ENCODE data around the gene MAPK8IP3.
"Not testable (repeated sequence)": the region's sequence is repeated elsewhere in the genome, so short reads cannot be mapped to it uniquely, and the experiment has no call there.

MAPK8IP3 gene

DNA sequence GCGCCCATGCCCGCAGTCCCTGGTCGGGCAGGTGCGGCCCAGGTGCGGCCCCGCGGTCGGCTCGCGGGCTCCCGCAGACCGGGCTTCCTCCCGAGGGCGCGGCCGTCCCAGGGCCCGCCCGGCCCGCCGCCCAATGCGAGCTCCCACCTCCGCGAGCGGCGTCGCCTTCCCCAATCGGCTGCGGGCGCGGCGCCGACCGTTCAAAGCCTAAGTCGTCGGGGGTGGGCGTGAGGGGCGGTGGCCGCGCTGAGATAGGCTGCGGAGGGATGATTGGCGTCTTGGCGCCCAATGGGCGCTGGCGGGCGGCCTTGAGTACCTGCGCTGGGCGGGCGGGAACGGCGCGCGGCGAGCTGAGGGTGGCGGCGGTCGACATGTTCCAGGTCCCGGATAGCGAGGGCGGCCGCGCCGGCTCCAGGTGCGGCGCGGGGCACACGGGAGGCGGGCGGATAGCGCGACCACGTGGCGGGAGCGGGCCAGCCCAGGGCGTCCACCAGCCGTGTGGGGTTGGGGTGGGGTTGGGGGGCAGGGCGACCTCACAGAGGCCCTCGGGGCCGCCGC, 28.0 kb upstream of the MAPK8IP3 start, which contains the start of gene JPT2:
Gene JPT2 (plus strand): TSS at position 338 of the 558 bp plus-strand sequence. CDS start 34 bp downstream, at position 372.
- peak; percentile 87 for DNase-seq

DNA sequence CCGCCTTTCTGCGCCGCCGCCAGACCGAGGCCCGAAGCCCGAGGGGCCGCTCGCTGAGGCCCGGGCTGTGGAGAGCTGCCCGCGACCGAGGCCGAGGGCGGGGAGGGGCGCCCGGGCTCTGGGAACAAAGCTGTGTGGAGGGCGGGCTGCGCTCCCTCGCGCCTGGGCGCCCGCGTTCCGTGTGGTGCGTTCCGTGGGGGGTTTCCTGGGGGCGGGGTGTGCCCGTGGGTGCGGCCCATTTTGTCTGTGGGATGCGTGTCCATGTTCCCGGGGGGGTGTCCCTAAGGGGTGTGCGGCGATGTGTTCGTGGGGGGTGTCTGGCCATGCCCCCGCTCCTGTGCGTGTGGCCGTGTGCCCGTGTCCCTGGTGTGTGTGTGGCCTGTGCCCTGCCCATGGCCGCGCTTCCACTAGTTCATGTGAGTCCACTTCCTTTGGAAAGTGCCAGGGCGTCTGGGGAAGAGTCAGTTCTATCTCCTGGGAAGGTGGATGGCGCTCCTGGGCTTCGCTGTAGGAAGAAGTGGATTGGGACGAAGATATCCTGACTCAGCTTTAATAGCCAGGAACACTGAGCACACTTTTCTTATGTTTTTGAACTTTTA, 27.4 kb upstream of the MAPK8IP3 start:
- no peak for DNase-seq

DNA sequence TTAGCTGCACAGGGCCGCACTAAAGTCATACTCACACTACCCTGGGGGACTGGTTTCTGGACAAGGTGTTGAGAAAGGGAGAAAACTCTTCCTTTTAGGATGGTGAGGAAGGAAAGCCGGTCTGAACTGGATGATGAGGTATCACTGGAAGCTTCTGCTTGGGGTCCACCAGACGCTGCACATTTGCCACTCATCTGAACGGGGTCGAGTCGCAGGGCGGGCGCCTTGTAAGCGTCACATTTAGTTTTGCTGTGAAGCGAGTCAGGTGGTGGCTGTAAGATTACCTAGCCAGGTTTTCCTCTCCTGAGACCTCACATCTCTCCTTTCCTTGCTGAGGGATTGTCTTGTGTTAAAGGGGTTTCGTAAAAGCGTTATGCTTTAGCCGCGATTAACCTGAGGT, 25.6 kb upstream of the MAPK8IP3 start:
- no peak for DNase-seq

DNA sequence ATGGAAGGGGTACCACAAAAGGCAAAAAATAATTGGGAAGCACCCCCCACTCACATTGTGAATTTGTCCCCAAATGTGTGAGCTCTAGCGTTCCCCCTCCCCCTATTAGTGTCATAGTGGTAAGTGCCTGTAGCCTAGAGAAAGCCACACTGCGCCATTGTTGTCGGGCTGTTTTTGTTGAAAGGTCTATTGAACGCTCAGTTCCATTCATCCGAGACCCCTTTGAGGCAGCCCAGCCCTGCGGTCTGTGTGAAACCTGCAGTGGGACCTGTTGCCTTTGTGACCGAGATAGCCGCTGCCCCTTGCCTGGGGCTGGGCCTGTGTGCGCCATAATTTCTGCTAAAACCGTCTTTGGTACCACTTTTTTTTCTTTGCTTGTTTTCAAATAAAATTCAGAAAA, 25.0 kb upstream of the MAPK8IP3 start:
- no peak for DNase-seq

DNA sequence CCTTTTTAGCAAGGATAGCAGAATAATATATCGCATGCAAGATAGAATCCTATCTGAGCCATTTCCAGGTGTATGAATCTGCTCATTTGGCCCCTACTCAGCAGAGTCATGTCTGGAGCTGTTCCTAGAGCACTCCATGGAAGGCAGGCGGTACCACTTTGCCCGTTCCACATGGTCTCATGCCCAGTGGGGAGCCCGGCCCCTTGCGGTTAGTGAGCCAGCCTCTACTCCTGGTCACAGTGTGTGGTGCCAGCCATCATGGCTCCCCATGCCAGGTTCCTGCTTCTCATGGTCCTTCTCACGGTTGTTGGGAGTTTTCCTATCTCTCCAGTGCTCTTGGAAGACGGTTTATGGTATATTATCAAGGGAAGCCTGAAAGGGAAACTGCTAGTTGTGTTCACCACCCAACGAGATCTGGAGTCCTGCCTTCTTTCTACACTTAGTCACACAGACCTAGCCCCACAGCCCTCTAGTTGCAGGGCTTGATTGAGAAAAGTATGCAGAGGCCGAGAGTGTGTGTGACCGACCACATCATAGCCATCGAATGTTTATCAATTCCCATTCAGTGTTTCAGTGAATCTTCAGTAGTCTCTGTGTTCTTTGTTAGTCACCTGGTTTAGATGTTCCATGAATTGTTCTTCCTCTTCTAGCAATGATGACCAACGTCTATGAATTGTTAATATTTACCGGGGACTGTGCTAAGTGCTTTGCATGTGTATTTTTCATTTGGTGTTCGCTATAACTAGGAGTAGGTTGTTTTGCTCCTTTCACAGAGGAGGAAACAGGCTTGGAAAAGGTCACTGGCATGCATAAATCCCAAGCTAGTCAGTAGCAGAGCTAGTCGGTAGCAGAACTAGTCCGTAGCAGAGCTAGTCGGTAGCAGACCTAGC, 18.3 kb upstream of the MAPK8IP3 start:
- DNase-seq: no peak

DNA sequence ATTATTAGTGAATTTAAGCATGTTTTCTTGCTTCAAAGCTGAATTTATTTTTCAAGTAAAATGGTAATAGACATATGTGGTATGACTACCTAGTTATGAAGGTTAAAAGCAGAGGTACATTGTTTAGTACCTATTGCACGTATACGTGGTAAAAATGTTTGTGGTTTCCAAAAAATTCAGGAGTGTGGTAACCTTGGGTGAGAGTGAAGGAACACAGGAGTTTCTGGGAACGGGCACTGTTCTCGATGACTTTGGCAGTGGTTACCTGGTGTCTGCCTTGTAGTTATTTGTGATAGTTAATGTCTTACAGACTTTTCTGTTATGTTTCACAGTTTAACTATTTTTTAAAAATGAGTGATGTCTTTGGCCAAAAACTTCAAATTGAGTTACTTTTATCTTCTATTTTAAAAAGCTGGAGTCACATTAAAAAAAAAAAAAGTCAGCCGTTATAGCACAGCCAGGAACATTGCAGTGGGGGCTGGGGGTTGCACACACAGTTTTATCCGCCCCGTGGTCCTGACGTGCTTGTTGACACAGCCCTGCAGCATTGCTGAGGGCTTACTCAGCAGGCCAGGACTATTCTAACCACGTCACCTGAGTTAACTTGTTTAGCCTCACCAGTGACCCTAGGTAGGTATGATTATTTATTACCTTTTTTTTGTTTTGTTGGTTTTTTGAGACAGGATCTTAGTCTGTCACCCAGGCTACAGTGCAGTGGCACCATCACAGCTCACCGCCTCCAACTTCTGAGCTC, 17.0 kb upstream of the MAPK8IP3 start:
- DNase-seq: no peak

DNA sequence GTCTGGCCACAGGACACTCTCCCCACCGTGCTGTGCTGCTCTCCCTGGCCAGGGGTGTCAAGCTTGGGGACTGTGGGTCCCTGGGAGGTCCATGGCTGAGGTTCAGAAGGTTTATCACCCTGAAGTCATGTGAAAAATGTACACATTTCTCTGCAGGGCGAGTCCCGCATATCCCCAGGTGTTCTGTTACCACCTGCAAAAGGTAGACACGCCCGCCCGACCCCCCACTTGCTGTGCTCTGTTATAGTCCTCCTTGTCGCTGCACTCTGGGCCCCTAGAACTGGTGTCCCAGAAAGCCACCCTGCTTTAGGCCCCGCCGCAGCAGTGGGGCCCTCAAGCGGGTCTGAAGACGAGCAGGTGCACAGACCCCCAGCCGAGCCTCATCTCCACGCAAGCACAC, 16.1 kb upstream of the MAPK8IP3 start:
- no peak for DNase-seq

DNA sequence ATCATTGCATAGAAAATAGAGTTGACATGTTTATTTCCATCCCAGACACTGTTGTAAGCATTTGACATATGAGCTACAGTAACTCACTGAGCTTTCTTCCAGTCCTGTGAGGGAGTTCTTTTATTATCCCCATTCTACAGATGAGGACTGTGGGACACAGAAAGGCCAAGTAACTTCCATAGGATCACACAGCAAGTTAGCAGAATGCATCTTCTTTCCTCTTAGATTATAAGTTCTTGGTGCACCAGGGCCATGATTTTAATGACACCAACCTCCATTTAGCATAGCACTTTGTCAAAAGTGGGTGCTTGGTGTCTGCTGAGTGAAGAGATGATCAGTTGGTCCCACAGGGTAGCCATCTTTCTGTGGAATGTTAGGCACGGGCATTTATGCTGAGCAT, 15.2 kb upstream of the MAPK8IP3 start:
- DNase-seq: no peak

DNA sequence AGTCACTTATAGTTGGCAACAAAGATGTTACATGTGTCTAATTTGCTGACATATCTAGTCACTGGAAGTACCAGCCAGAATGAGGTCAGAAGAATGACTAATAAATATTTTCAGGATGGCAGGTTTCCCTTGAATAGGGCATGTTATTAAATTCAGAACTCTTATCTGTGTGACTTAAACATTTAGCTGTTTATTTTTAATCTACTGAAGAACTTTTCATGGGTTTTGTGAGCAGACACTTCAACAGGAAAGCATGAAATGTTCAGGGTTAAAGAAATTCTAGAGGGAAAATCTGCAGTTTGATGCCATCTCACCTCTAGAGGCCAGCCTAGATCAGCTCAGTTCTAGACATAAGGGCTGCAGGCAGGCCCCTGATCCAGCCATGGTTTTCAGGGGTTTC, 14.7 kb upstream of the MAPK8IP3 start:
- no peak for DNase-seq

DNA sequence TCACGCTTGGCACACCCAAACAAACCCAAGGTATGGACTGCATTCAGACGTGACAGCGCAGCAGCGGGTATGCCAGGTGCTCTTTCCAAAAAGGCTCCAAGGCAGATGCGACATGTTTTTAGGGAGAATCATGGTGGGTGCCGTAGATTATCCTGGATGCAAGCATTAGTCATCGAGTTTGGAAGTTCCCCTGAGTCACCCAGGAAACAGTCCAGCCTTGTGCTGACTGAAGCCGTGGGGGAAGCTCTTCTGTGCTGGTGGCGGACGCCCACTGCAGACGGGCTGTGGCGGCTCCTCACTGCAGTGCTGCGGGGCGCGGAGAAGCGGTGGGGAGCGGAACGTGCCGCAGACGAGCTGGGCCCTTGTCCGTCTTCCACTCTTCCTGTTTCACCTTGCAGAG, 14.0 kb upstream of the MAPK8IP3 start:
- DNase-seq: no peak

DNA sequence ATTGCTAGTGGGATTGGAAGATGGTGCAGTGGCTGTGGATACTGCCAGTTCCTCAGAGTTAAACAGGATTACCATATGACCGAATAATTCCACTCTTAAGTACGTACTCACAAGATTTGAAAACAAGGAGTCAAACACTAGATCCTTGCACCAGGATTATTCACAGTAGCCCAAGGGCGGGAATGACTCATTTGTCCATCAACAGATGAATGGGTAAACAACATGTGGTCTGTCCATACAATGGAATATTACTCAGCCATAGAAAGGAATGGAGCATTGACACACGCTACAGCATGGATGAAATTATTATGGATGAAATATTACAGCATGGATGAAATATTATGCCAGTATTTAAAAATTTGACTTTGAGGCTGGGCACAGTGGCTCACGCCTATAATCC, 9.1 kb upstream of the MAPK8IP3 start:
- DNase-seq: no peak

DNA sequence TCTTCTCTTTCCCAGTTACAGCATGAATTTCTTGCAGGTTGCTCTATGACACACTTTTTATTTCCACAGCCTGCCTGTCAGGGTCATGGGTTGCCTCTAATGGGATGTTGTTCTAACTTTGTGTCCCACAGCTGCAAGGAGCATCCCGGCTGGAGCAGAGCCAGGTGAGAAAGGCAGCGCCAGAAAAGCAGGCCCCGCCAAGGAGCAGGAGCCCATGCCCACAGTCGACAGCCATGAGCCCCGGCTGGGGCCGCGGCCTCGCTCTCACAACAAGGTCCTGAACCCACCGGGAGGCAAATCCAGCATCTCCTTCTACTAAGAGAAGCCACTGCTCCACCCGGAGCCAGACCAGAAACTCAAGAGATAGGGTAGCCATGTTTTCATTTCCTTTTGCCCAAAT, 7.3 kb upstream of the MAPK8IP3 start:
- no peak for DNase-seq

DNA sequence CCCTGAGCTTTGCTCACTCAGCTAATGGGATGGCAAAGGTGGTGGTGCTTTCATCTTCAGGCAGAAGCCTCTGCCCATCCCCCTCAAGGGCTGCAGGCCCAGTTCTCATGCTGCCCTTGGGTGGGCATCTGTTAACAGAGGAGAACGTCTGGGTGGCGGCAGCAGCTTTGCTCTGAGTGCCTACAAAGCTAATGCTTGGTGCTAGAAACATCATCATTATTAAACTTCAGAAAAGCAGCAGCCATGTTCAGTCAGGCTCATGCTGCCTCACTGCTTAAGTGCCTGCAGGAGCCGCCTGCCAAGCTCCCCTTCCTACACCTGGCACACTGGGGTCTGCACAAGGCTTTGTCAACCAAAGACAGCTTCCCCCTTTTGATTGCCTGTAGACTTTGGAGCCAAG, 5.7 kb upstream of the MAPK8IP3 start:
- DNase-seq: no peak

DNA sequence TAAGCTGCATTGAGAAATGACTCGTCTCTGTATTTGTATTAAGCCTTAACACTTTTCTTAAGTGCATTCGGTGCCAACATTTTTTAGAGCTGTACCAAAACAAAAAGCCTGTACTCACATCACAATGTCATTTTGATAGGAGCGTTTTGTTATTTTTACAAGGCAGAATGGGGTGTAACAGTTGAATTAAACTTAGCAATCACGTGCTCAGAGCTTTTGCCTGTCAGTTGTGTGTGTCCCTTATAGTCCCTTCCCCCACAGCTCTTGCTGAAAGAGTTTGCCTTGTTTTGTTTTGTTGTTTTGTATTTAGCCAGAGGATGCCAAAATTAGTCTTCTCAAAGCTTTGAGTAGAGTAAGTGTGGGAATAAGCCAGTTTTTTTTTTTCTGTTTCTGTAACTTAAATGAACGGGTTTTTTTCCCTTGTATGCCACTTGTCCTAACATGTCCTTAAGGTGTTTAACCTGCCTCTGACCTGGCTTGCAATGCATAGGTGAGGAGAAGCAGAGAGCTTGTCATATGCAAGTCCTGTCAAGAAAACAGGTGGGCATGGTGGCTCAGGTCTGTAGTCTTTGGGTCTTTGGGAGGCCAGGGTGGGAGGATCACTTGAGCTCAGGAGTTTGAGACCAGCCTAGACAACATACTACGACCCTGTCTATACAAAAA, 4.6 kb upstream of the MAPK8IP3 start:
- no peak for DNase-seq

DNA sequence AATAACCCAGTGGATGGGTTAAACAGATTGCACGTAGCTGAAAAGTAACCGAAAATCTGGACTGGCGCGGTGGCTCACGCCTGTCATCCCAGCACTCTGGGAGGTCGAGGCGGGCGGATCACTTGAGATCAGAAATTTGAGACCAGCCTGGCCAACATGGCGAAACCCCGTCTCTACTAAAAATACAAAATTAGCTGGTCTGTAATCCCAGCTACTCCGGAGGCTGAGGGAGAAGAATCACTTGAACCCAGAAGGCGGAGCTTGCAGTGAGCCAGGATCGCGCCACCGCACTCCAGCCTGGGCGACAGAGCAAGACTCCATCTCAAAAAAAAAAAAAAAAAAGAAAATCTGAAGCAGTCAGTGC, 689 bp upstream of the MAPK8IP3 start:
- not testable (repeated sequence) for DNase-seq

DNA sequence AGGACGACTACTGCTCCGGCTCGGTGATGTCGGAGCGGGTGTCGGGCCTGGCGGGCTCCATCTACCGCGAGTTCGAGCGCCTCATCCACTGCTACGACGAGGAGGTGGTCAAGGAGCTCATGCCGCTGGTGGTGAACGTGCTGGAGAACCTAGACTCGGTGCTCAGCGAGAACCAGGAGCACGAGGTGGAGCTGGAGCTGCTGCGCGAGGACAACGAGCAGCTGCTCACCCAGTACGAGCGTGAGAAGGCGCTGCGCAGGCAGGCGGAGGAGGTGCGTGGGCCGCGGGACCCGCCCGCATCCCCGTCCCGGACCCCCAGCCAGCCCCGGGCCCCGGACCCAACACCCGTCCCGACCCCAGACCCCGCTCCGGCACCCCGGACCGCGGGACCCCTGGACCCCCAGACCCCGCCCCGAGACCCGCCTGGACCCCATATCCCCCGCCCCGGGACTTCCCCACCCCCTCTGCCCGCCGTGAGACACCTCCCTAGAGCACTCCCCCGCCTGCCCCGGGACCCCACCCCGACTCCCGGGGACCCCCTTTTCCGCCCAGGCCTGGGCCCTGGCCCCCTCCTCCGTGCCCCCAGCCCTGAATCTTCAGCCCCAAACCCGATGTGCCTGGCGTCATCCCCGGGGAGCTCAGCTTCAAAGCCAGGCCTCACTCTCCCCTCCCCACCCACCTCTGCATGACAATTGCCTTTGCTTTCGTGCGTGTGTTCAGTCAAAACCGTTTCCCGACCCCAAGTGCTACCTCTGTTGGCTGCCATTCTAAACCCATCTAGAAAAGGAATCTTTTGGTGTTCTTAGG, 594 bp downstream of the MAPK8IP3 start:
- DNase-seq: no peak

DNA sequence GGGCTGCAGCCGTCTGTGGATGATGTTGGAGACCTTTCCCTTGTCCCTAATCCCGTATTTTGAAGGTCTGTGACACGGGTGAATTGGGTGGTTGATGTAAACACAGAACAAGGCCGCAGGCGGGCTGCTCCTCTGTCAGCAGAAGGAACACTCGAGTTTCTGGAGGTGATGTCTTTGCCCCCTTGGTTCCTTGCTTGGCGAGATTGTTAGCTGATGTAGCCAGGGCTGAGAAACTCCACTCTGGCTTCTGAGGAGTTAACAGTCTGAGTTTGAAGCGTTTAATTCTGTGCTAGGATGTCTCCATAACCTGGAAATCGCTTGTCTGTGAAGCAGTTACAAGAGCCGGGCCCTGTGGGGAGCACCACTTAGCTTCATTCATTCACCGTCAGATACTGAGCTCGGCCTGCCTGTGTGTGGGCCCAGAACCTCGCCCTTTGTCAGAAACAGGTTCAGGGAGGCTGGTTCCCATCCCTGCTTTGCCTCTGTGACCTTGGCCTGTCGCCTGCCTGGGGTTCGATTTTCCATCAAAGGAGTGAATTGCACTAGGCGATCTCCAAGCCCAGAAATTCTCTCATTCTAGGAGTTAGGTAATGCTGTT, 1.3 kb downstream of the MAPK8IP3 start:
- no peak for DNase-seq

DNA sequence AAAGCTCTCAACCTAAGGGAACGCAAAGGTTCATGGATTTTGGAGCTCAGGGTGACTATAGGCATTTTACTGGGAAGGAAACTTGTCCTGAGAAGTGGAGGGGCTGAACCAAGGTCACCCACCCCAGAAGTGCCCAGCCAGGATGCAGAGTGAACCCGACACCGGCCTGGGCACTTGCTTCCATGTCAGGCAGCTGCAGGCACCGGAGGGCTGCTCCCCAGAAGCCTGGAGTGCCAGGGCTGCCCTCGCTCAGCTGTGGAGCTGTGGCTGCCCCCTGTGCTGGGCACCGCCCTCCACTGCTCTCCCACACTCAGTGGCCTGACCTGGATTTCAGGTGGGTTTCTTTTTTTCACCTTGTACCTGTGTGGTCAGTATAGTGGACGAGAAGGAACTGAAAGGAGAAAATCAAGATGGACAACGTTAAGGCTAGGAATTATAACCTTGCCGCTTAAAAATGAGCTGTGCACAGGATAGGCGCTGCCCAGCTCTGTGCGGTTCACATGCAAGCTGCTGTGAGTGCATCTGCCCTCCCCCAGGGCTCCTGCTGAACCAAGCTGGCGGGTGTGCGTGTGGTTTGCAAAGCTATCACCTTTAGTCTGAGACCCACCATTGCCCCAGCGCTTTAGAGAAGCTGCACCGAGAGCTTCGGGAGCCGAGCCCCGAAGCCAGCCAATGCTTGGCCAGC, 2.2 kb downstream of the MAPK8IP3 start:
- DNase-seq: no peak

DNA sequence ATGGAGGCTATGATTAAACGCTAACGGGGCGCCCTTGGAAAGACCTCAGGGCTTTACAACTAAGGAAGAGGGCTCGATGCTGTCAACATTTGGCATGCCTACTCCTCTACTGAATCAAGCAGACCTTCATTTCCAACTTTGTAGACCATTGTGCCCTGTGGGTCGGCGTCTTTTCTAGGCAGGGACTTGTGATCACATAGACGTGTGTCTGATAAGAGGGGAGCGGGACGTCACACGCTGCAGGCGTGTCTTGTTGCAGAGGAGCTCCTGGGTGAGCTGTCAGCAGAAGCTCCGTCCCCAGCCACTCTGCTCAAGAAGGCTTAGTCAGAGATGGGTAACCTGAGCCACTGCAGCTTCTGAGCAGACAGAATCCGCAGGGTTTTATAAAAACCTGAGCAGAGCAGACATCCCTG, 2.8 kb downstream of the MAPK8IP3 start:
- no peak for DNase-seq

DNA sequence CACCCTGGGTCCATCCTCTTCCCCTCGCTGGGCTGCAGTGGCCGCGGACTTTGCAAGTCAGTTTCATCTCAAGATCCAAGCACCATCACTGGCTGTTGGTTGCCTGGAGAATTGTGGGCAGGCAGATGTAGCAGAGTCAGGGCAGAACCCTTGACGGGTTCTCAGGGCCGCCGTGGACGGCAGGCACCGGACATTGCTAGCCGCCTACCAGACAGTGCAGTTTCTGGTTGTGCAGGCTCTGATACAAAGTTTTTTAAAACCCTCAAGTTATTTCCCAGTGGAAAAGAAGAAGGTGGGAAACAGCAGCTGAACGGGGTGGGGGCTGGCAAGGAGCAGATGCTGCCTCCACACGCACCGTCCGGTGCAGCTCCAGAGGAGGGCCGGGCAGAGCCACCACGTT, 3.4 kb downstream of the MAPK8IP3 start:
- DNase-seq: no peak

Data from amniotic stem cell (primary cell).